ENCODE results near the gene VWA5B1.

DNA sequence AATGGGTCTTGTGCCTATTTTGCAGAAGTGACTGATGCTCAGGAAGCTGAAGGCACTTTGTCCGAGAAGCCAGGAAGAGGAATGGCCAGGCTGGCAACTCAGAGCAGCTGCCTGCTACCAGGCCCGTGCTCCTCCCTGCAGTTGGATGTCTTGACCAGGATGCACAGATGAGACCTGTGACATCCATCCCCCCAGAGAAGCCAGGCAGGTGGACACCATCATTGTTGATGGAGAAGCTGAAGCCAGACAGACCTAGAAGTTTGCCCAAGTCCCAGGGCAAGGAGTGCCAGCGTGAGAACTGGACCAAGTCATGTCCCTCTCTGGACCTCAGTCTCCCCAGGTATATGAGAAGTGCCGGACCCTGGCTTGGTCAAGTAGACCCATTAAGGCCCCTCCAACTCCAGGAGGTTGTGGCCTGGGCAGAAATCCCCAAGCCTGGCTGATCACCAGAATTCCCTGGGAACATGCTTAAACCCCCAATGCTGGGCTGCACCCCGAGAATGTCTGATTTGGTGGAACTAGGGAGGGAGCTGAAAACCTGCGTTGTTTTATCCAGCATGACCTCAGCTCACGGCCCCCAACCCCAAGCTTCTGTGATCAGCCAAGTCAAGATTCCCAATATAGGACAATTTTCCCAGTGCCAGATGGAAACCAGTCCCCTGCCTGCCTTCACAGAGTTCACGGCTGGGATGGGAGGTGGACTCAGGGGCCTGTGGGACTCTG is 112.9 kb downstream of the VWA5B1 start:
- TF ChIP-seq, protein P1, sequence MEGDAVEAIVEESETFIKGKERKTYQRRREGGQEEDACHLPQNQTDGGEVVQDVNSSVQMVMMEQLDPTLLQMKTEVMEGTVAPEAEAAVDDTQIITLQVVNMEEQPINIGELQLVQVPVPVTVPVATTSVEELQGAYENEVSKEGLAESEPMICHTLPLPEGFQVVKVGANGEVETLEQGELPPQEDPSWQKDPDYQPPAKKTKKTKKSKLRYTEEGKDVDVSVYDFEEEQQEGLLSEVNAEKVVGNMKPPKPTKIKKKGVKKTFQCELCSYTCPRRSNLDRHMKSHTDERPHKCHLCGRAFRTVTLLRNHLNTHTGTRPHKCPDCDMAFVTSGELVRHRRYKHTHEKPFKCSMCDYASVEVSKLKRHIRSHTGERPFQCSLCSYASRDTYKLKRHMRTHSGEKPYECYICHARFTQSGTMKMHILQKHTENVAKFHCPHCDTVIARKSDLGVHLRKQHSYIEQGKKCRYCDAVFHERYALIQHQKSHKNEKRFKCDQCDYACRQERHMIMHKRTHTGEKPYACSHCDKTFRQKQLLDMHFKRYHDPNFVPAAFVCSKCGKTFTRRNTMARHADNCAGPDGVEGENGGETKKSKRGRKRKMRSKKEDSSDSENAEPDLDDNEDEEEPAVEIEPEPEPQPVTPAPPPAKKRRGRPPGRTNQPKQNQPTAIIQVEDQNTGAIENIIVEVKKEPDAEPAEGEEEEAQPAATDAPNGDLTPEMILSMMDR (IDR thresholded peaks at IDR 0.05; ENCODE audit: extremely low read depth in 1 of 2, insufficient read depth in 1 of 2, low read depth in 1 of 2, low read length in 2 of 2), result no peak
- TF ChIP-seq, protein P2, sequence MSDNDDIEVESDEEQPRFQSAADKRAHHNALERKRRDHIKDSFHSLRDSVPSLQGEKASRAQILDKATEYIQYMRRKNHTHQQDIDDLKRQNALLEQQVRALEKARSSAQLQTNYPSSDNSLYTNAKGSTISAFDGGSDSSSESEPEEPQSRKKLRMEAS (IDR thresholded peaks at IDR 0.05; ENCODE audit: insufficient read depth, insufficient read length), result no peak
- TF ChIP-seq POLR2A (IDR thresholded peaks at IDR 0.05; ENCODE audit: low read depth, low read length), result no peak
- TF ChIP-seq POLR2AphosphoS5 (IDR thresholded peaks at IDR 0.05; ENCODE audit: insufficient read depth, low read depth, low read length), result no peak
- no peak for TF ChIP-seq JUN (IDR thresholded peaks at IDR 0.05; ENCODE audit: borderline replicate concordance, insufficient read depth, insufficient read length, low read depth)
- TF ChIP-seq GATA2 (IDR thresholded peaks at IDR 0.05; ENCODE audit: insufficient read depth, insufficient read length, low read depth, low read length), result no peak
